HG03521 (cell line): ENCODE measurements around the gene RARRES2.
"Not testable (repeated sequence)": the region's sequence is repeated elsewhere in the genome, so short reads cannot be mapped to it uniquely, and the experiment has no call there.

ENCODE experiments used
- ATAC-seq: cut with Tn5 transposase; IDR thresholded peaks from one replicate; pipeline ENCODE4 v1.9.1; 2021; ENCODE audit warnings: mild to moderate bottlenecking, moderate library complexity; ENCODE audit not compliant: unreplicated experiment

RARRES2 gene

DNA sequence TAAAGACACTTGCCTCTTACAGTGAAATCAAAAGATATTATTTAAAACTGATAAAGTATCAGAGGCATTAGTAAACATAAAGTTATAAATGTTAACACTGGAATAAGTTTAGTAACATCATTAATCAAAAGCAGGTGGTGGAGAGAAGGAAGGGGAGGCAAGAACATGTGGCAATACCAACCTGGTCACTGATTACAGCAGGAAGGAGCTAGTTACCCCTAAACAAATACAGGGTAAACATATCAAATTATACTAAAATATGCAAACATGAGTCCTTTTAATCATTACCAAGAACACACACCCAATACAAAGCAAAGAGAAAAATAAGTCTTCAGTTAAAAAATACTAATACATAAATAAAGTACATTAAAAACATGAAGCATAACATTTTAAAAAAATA is 43.5 kb downstream of the RARRES2 start:
- not testable (repeated sequence) for ATAC-seq

DNA sequence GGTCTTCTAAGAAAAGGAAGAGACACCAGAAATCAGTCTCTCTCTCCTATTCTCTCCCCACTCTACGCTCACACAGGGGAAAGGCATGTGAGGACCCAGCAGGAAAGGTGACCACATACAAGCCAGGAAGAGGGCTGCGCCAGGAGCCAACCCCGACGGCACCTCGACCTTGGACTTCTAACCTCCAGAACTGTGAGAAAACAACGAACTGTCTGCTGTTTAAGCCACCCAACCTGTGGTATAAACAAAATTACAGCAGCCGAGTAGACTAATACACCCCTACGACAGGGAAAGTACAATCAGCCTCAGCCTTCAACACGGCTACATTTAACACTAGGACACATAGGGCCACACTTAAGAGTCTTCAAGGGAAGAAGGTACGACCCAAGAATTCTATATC is 44.6 kb downstream of the RARRES2 start:
- not testable (repeated sequence) for ATAC-seq

DNA sequence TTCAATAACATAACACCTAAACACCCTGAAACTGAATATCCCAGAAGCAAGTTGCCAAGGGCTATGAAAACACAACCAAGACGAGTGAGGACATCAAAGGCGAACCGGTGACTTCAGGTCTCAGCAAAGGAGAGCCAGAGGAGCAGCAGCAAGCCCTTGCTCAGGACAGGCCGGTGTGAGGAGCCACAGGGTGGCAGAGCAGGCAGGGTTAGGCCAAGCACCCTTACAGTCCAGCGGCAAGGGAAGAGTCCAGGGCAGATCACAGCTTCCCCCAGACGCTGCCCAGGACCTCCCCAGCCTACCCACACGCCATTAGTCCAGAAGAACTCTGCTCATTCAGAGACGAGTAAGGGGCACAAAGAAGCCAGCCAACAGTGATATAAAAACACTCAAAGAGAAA is 45.8 kb downstream of the RARRES2 start:
- not testable (repeated sequence) for ATAC-seq

DNA sequence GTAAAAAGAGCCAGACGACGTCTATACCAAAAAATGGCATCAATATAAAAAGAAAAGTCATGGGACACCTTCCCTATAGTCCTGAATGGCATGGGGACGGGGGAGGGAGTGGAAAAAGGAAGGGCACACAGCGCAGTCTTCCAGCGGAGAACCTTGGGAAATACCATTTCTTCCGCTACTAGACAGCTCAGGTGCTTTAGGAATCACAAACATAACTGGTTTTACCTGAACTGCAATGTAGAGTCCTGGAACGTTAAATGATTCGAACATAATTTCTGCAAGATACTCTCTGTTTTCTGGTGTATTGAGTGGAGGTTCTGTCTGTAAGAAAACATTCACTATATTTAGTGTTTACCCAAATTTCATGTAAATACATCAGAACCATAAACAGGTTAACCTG is 46.4 kb downstream of the RARRES2 start:
- ATAC-seq, result not testable (repeated sequence)

DNA sequence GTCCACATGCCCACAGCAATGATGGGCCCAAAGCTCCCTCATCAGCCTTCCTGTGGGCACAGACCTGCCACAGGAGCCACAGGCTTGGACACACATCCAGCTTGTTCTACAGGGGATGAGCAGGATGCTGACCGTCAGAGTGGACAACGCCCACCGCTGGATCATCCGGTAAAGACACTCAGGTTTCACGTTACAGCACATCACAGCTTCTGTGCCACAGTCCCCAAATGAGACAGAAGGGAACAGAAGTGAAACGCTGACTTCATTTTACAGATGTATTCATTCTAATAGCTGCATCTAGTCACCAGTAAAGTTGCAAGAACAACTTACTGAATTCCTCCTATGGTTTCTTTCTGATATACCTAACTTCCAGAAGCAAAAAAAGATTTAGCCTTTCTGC is 51.1 kb downstream of the RARRES2 start:
- not testable (repeated sequence) for ATAC-seq

DNA sequence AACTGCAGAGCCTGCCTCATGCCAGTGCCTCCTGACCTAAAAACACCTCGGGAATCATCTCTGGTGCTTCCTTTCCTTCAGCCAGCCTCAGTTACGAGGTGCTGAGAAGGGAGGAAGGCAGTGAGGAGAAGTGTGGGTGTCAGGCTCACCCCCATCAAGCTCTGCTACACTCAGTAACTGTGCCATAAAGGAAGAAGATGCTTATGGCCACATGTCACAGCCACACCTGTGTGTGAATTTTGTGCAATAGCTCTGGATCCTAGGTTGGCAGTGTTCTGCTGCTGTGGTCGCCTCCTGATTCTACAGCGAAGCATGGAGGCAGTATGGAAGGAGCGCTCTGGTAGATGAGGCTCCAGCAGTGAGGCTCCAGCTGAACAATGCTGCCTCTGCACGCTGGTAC is 52.6 kb downstream of the RARRES2 start:
- ATAC-seq, result not testable (repeated sequence)
